Ureter (tissue), 1 donor: ENCODE results near the gene DNAJB1. TPM values are rescaled to one million over a fixed set of nuclear protein-coding genes. Genes with fewer than 3 reads are reported as not detected.

Experiments
- DNase-seq: peaks from one replicate; pipeline ENCODE4 v3.0.0-alpha.2; 2020; ENCODE audit warnings: low spot score
- total RNA-seq: library from RNA; stranded (reverse); gene quantifications from one replicate; pipeline ENCODE4 v1.2.4, GENCODE V29; 2023
- donor health status: DM: yes; HTN: yes; CAD: no.

The DNAJB1 gene
- total RNA-seq, 1 donor from 2014 or later: 81.6 TPM

GRCh38 chr19:14473073-14473977, 44.9 kb downstream of the DNAJB1 start:
- DNase-seq: no peak

- DNase-seq: peak; percentile 66
Observed at GRCh38 chr19:14472202-14472938, 45.8 kb downstream of the DNAJB1 start.

- no peak for DNase-seq
Observed at GRCh38 chr19:14471436-14472187, 46.6 kb downstream of the DNAJB1 start.

GRCh38 chr19:14470031-14470876, 47.9 kb downstream of the DNAJB1 start:
- no peak for DNase-seq

GRCh38 chr19:14467816-14468215, 50.4 kb downstream of the DNAJB1 start:
- no peak for DNase-seq

- no peak for DNase-seq
Observed at GRCh38 chr19:14467391-14467790, 50.8 kb downstream of the DNAJB1 start.

Other genes starting within 250 kb of the DNAJB1 start
- gene ADGRE5, start 137.0 kb downstream of the DNAJB1 start, total RNA-seq: 52.0 TPM
- gene DDX39A, start 99.1 kb downstream of the DNAJB1 start, total RNA-seq: 55.2 TPM
- 51.7 TPM for gene PKN1, start 85.1 kb downstream of the DNAJB1 start, total RNA-seq
- gene PTGER1, start 43.0 kb downstream of the DNAJB1 start, total RNA-seq: 3.0 TPM
- 141 TPM for gene GIPC1, start 22.3 kb downstream of the DNAJB1 start, total RNA-seq
- 104 TPM for gene TECR, start 11.2 kb upstream of the DNAJB1 start, total RNA-seq
- gene NDUFB7, start 53.7 kb upstream of the DNAJB1 start, total RNA-seq: 169 TPM
- gene CLEC17A, start 64.7 kb upstream of the DNAJB1 start, total RNA-seq: 0.26 TPM
- gene ADGRE3, start 156.4 kb upstream of the DNAJB1 start, total RNA-seq: not detected
- gene ZNF333, start 171.7 kb upstream of the DNAJB1 start, total RNA-seq: 31.3 TPM